Tibial nerve (tissue), 3 donors: ENCODE data around the gene TMEM223.

Experiments
- CTCF ChIP-seq, 5 experiments: fragments of 200-600 bp in 3 of 5; fragments of 450-650 bp in 2 of 5; sonication (generic) in 3 of 5; IDR thresholded peaks; one replicate each; pipeline ENCODE4 v1.5.1; 2016 to 2019; ENCODE audit warnings: antibody characterized with exemption in 5 of 5, mild to moderate bottlenecking in 3 of 5, moderate library complexity in 2 of 5
- POLR2A ChIP-seq, 2 donors: fragments of 450-650 bp; IDR thresholded peaks; one replicate each; pipeline ENCODE4 v1.6.1; 2017; ENCODE audit warnings: antibody characterized with exemption in 2 of 2, mild to moderate bottlenecking in 2 of 2, moderate library complexity in 2 of 2

- TF ChIP-seq CTCF (IDR thresholded peaks at IDR 0.05) (no peak), POLR2A (IDR thresholded peaks at IDR 0.05) (no peak)
These were observed 14.4 kb downstream of the TMEM223 start for GRCh38 chr11:62777389-62777788.
